GM18909 (cell line): ENCODE results near the gene MKNK2.
"Not testable (repeated sequence)": the region's sequence is repeated elsewhere in the genome, so short reads cannot be mapped to it uniquely, and the experiment has no call there.

Source experiments
- ATAC-seq: cut with Tn5 transposase; IDR thresholded peaks from one replicate; pipeline ENCODE4 v1.9.1; 2021; ENCODE audit warnings: mild to moderate bottlenecking; ENCODE audit not compliant: unreplicated experiment, poor library complexity

MKNK2 gene

GRCh38 chr19:2045501-2046045 is 5.5 kb downstream of the MKNK2 start:
- ATAC-seq: no peak

- ATAC-seq: no peak
These were observed 6.1 kb downstream of the MKNK2 start for GRCh38 chr19:2044709-2045500.

GRCh38 chr19:2043961-2044708 is 6.9 kb downstream of the MKNK2 start:
- ATAC-seq: no peak

GRCh38 chr19:2043251-2043641 is 7.8 kb downstream of the MKNK2 start:
- no peak for ATAC-seq

GRCh38 chr19:2042485-2043250 is 8.4 kb downstream of the MKNK2 start:
- no peak for ATAC-seq

- ATAC-seq: peak; percentile 58
These were observed 9.2 kb downstream of the MKNK2 start for GRCh38 chr19:2041683-2042484.

GRCh38 chr19:2041433-2041682 is 9.7 kb downstream of the MKNK2 start:
- no peak for ATAC-seq

GRCh38 chr19:2040647-2041432 is 10.2 kb downstream of the MKNK2 start:
- ATAC-seq: no peak

- ATAC-seq: no peak
These were observed 10.9 kb downstream of the MKNK2 start for GRCh38 chr19:2039959-2040646.

GRCh38 chr19:2039089-2039958 is 11.7 kb downstream of the MKNK2 start:
- ATAC-seq: no peak

GRCh38 chr19:2038284-2039088 is 12.6 kb downstream of the MKNK2 start:
- ATAC-seq: no peak

- no peak for ATAC-seq
These were observed 13.3 kb downstream of the MKNK2 start for GRCh38 chr19:2037651-2038255.

- no peak for ATAC-seq
These were observed 14.6 kb downstream of the MKNK2 start for GRCh38 chr19:2036424-2036823.

- no peak for ATAC-seq
These were observed 15.5 kb downstream of the MKNK2 start for GRCh38 chr19:2035590-2035991.

GRCh38 chr19:2034729-2035589 is 16.1 kb downstream of the MKNK2 start:
- ATAC-seq: no peak

GRCh38 chr19:2034253-2034652 is 16.8 kb downstream of the MKNK2 start:
- not testable (repeated sequence) for ATAC-seq
